Activated T-cell treated with anti-CD3 and anti-CD28 coated beads, Interleukin-2, amount 50 U/mL, for 24 hours (primary cell): ENCODE measurements around the gene DUSP18.
"Not testable (repeated sequence)": the region's sequence is repeated elsewhere in the genome, so short reads cannot be mapped to it uniquely, and the experiment has no call there.

Source experiments
- DNase-seq: peaks from one replicate; pipeline ENCODE4 v3.0.0-alpha.2; 2020
- H3K27ac Mint-ChIP-seq: 2 replicates; pipeline ENCODE4 v1.8.0; 2020; ENCODE audit warnings: mild to moderate bottlenecking, mixed read lengths
- H3K27me3 Mint-ChIP-seq: 2 replicates; pipeline ENCODE4 v1.8.0; 2020; ENCODE audit warnings: mixed read lengths
- H3K36me3 Mint-ChIP-seq: 2 replicates; pipeline ENCODE4 v1.8.0; 2020; ENCODE audit warnings: low read depth, mixed read lengths
- H3K4me1 Mint-ChIP-seq: 2 replicates; pipeline ENCODE4 v1.8.0; 2020; ENCODE audit warnings: low read depth, mixed read lengths
- H3K4me3 Mint-ChIP-seq: 2 replicates; pipeline ENCODE4 v1.8.0; 2020; ENCODE audit warnings: mild to moderate bottlenecking, moderate library complexity, mixed read lengths
- H3K9me3 Mint-ChIP-seq: 2 replicates; pipeline ENCODE4 v1.8.0; 2020; ENCODE audit warnings: mixed read lengths

DUSP18 gene

GRCh38 chr22:30691204-30691603 is 23.5 kb upstream of the DUSP18 start:
- H3K4me3 Mint-ChIP-seq = no peak overlapping the region
- H3K27ac Mint-ChIP-seq = no peak overlapping the region
- H3K4me1 Mint-ChIP-seq = peaks cover 16% of the 10 kb centered on the region
- no peaks in the 10 kb centered on the region for H3K36me3 Mint-ChIP-seq
- no peak for DNase-seq
- H3K27me3 Mint-ChIP-seq = peaks cover 22% of the 10 kb centered on the region
- H3K9me3 Mint-ChIP-seq = no peaks in the 10 kb centered on the region

DNA sequence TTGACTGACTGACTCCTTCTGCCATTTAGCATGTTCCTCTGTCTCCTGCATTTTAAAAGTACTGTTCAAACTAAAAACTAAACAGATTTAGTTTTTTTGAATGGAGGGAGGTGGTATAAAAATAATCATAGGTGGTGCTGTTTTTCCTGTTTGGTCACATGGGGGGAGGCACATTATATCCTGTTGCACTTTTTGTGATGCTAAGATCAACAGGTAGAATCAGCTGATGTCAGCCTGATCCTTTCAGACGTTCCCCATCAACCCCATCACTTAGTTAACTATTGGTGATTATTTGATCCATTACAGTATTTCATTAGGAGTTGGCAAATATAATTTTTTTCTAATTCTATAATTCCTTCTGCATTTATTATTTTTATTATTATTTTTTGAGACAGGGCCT is 21.9 kb upstream of the DUSP18 start:
- H3K27ac Mint-ChIP-seq = no peak overlapping the region
- no peak overlapping the region for H3K4me3 Mint-ChIP-seq
- peaks cover 11% of the 10 kb centered on the region for H3K4me1 Mint-ChIP-seq
- no peak for DNase-seq
- peaks cover 12% of the 10 kb centered on the region for H3K27me3 Mint-ChIP-seq
- H3K36me3 Mint-ChIP-seq = no peaks in the 10 kb centered on the region
- H3K9me3 Mint-ChIP-seq = no peaks in the 10 kb centered on the region

DNA sequence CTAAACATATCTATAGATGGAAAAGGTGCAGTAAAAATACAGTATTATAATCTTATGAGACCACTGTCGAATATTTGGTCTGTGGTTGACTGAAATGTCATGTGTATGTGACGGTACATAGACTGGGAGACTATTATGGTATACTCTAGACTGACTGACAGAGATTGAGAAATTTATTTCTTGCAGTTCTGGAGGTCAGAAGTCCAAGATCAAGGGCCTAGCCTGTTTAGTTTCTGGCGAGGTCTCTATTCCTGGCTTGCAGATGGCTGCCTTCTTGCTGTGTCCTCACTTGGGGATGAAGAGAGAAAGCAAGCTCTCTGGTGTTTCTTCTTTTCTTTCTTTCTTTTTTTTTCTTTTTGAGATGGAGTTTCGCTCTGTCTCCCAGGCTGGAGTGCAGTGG is 19.7 kb upstream of the DUSP18 start:
- Mint-ChIP-seq H3K27me3 (no peaks in the 10 kb centered on the region), H3K9me3 (no peaks in the 10 kb centered on the region), H3K36me3 (no peaks in the 10 kb centered on the region), H3K4me3 (no peak overlapping the region), H3K27ac (no peak overlapping the region), H3K4me1 (peaks cover 2% of the 10 kb centered on the region)
- DNase-seq = no peak

GRCh38 chr22:30685178-30685577 is 17.5 kb upstream of the DUSP18 start:
- Mint-ChIP-seq H3K27me3 (no peaks in the 10 kb centered on the region), H3K4me1 (peaks cover 2% of the 10 kb centered on the region), H3K27ac (no peak overlapping the region), H3K9me3 (no peaks in the 10 kb centered on the region), H3K4me3 (no peak overlapping the region), H3K36me3 (no peaks in the 10 kb centered on the region)
- DNase-seq = no peak

GRCh38 chr22:30681831-30682230 is 14.2 kb upstream of the DUSP18 start:
- no peaks in the 10 kb centered on the region for H3K4me1 Mint-ChIP-seq
- H3K27ac Mint-ChIP-seq = no peak overlapping the region
- H3K27me3 Mint-ChIP-seq = peaks cover 10% of the 10 kb centered on the region
- H3K4me3 Mint-ChIP-seq = no peak overlapping the region
- no peaks in the 10 kb centered on the region for H3K9me3 Mint-ChIP-seq
- no peak for DNase-seq
- no peaks in the 10 kb centered on the region for H3K36me3 Mint-ChIP-seq

GRCh38 chr22:30680991-30681770 is 13.5 kb upstream of the DUSP18 start:
- no peak overlapping the region for H3K4me3 Mint-ChIP-seq
- no peaks in the 10 kb centered on the region for H3K9me3 Mint-ChIP-seq
- H3K4me1 Mint-ChIP-seq = no peaks in the 10 kb centered on the region
- H3K36me3 Mint-ChIP-seq = no peaks in the 10 kb centered on the region
- peaks cover 10% of the 10 kb centered on the region for H3K27me3 Mint-ChIP-seq
- no peak for DNase-seq
- H3K27ac Mint-ChIP-seq = no peak overlapping the region

DNA sequence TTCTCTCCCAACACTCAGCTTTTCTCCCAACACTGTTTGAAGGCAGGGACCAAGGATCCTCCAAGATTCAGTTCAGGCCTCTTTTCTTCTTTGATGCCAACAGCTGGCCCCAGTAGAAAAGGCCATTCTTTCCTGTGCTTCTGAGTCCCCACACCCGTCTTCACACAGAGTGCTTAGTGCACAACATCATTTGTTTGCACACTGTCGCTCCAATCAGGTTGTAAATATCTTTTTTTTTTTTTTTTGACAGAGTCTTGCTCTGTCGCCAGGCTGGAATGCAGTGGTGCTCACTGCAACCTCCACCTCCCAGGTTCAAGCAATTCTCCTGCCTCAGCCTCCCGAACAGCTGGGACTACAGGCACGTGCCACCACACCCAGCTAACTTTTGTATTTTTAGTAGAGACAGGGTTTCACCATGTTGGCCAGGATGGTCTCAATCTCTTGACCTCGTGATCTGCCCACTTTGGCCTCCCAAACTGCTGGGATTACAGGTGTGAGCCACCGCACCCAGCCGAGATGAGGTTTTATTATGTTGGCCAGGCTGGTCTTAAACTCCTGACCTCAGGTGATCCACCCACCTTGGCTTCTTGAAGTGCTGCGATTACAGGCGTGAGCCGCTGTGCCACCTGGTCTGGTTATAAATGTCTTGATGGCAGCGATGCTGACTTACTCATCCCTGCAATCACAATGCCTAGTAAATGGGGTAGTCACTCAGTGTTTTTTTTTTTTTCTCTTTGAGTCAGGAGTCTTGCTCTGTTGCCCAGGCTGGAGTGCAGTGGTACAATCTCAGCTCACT is 12.4 kb upstream of the DUSP18 start:
- H3K27me3 Mint-ChIP-seq = peaks cover 10% of the 10 kb centered on the region
- not testable (repeated sequence) for H3K9me3 Mint-ChIP-seq, H3K4me1 Mint-ChIP-seq, H3K36me3 Mint-ChIP-seq, H3K27ac Mint-ChIP-seq, DNase-seq, H3K4me3 Mint-ChIP-seq

DNA sequence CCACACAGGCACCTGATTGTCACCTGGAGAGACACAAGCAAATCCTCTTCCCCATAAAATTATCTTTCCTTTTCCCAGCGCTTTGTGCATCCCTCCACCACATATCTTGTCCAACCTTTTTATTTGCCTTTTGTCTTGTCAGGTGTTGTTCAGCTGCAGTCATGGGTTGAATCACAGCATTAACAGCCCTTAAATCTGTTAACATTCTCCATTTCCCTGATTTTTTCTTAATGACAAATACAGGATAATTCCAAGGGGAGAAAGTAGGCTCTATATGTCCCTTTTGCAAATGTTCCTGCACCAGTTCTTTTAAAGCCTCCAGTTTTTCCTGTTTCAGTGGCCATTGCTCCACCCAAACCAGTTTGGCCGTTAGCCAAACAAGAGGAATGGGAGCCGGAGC is 8.9 kb upstream of the DUSP18 start:
- not testable (repeated sequence) for DNase-seq, H3K4me1 Mint-ChIP-seq, H3K27ac Mint-ChIP-seq, H3K4me3 Mint-ChIP-seq, H3K36me3 Mint-ChIP-seq, H3K9me3 Mint-ChIP-seq
- peaks cover 10% of the 10 kb centered on the region for H3K27me3 Mint-ChIP-seq

DNA sequence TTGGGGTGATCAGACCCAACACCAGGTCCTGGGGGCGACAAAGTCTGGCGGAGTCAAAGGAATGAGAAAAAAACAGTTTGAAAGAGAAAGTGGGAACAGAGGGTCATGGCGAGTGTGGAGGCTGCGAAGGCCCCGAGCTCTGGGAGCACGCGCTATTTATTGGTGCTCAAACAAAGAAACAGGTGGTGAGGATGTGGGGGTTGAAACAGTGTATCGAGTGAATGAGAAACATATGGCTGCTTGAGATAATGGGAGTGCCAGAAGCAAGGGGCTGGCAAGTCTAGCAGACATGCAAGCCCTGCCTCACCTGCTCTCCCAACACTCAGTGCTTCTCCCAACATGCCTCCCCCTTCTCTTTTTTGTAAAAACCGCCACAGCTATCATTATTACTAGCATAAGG is 7.8 kb upstream of the DUSP18 start:
- H3K27ac Mint-ChIP-seq = no peak overlapping the region
- H3K9me3 Mint-ChIP-seq = no peaks in the 10 kb centered on the region
- DNase-seq = no peak
- H3K4me1 Mint-ChIP-seq = no peaks in the 10 kb centered on the region
- H3K4me3 Mint-ChIP-seq = no peak overlapping the region
- H3K27me3 Mint-ChIP-seq = peaks cover 10% of the 10 kb centered on the region
- H3K36me3 Mint-ChIP-seq = no peaks in the 10 kb centered on the region

GRCh38 chr22:30674482-30674881 is 6.8 kb upstream of the DUSP18 start:
- peaks cover 10% of the 10 kb centered on the region for H3K27me3 Mint-ChIP-seq
- H3K4me1 Mint-ChIP-seq = no peaks in the 10 kb centered on the region
- no peaks in the 10 kb centered on the region for H3K36me3 Mint-ChIP-seq
- H3K9me3 Mint-ChIP-seq = no peaks in the 10 kb centered on the region
- H3K4me3 Mint-ChIP-seq = no peak overlapping the region
- H3K27ac Mint-ChIP-seq = no peak overlapping the region
- DNase-seq = no peak

DNA sequence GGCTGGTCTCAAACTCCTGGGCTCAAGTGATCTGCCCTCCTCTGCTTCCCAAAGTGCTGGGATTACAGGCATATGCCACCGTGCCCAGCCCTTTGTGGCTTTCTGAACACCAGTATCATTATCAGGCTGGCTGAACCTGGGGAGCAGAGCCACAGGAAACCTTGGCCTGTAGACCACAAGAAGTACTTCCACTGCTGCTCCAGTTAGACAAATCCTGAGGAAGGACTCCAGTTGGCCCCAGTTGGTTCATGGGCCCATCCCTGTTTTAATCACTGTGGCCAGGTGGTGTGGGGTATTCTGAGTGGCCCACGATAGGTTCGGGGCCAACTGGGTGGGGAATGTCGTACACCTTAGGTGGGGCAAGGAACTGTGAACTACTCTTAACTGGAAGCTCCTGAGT is 5.5 kb upstream of the DUSP18 start:
- H3K4me1 Mint-ChIP-seq = peaks cover 5% of the 10 kb centered on the region
- no peak overlapping the region for H3K4me3 Mint-ChIP-seq
- H3K9me3 Mint-ChIP-seq = no peaks in the 10 kb centered on the region
- peaks cover 12% of the 10 kb centered on the region for H3K27me3 Mint-ChIP-seq
- H3K27ac Mint-ChIP-seq = no peak overlapping the region
- DNase-seq = no peak
- no peaks in the 10 kb centered on the region for H3K36me3 Mint-ChIP-seq

GRCh38 chr22:30671071-30671470 is 3.4 kb upstream of the DUSP18 start:
- no peak for DNase-seq
- H3K27ac Mint-ChIP-seq = no peak overlapping the region
- H3K4me3 Mint-ChIP-seq = no peak overlapping the region
- no peaks in the 10 kb centered on the region for H3K9me3 Mint-ChIP-seq
- H3K27me3 Mint-ChIP-seq = peaks cover 4% of the 10 kb centered on the region
- peaks cover 15% of the 10 kb centered on the region for H3K4me1 Mint-ChIP-seq
- peaks cover 7% of the 10 kb centered on the region for H3K36me3 Mint-ChIP-seq

- no peak for DNase-seq
- Mint-ChIP-seq H3K4me3 (peak overlapping the region; percentile 95), H3K27me3 (peaks cover 4% of the 10 kb centered on the region), H3K36me3 (peaks cover 18% of the 10 kb centered on the region), H3K4me1 (peaks cover 22% of the 10 kb centered on the region), H3K27ac (no peak overlapping the region), H3K9me3 (no peaks in the 10 kb centered on the region)
Observed at GRCh38 chr22:30668386-30668710, 673 bp upstream of the DUSP18 start.

GRCh38 chr22:30667107-30667493 is 575 bp downstream of the DUSP18 start:
- Mint-ChIP-seq H3K36me3 (peaks cover 31% of the 10 kb centered on the region), H3K27me3 (peaks cover 4% of the 10 kb centered on the region), H3K4me1 (peaks cover 22% of the 10 kb centered on the region), H3K27ac (peak overlapping the region; percentile 93), H3K4me3 (peak overlapping the region; percentile 95), H3K9me3 (no peaks in the 10 kb centered on the region)
- no peak for DNase-seq

- Mint-ChIP-seq H3K27me3 (peaks cover 4% of the 10 kb centered on the region), H3K4me3 (peak overlapping the region; percentile 38), H3K36me3 (peaks cover 41% of the 10 kb centered on the region), H3K9me3 (no peaks in the 10 kb centered on the region), H3K4me1 (peaks cover 22% of the 10 kb centered on the region), H3K27ac (no peak overlapping the region)
- no peak for DNase-seq
Observed at GRCh38 chr22:30665786-30666185, 1.9 kb downstream of the DUSP18 start.
